CD14-positive monocyte (primary cell): ENCODE results near the gene TMEM30A. TPM values are rescaled to one million over a fixed set of nuclear protein-coding genes. Genes with fewer than 3 reads are reported as not detected.

Experiments
- DNase-seq, 3 donors: peaks; one replicate each; pipeline ENCODE4 v3.0.0-alpha.2; 2011 to 2022
- H2AFZ ChIP-seq: 2 replicates; pipeline ENCODE4 v1.6.0; 2012; ENCODE audit warnings: mild to moderate bottlenecking, low read depth, low read length, inconsistent platforms; ENCODE audit not compliant: insufficient read depth, poor library complexity, severe bottlenecking
- H3K27ac ChIP-seq, 2 donors: 1 replicate in 1 of 2; 2 replicates in 1 of 2; pipeline ENCODE4 v1.5.1; 2012 to 2013; ENCODE audit warnings: low read length in 2 of 2, control low read depth in 1 of 2, inconsistent platforms in 1 of 2, low read depth in 1 of 2, mild to moderate bottlenecking in 1 of 2
- H3K27me3 ChIP-seq, 2 donors: one replicate each; pipeline versions ENCODE4 v1.6.0 to v1.6.1; 2011 to 2013; ENCODE audit warnings: low read length in 2 of 2; ENCODE audit not compliant: control insufficient read depth in 2 of 2, insufficient read depth in 2 of 2
- H3K36me3 ChIP-seq, 2 donors: replicated peaks in 1 of 2; 1 replicate in 1 of 2; 2 replicates in 1 of 2; pipeline versions ENCODE4 v1.5.1 to v1.6.1; 2012 to 2013; ENCODE audit warnings: low read length in 2 of 2, control low read depth in 1 of 2, inconsistent platforms in 1 of 2, mild to moderate bottlenecking in 1 of 2; ENCODE audit not compliant: insufficient read depth in 2 of 2, control insufficient read depth in 1 of 2
- H3K4me1 ChIP-seq, 2 donors: 1 replicate in 1 of 2; 2 replicates in 1 of 2; pipeline versions ENCODE4 v1.5.1 to v1.6.1; 2012 to 2013; ENCODE audit warnings: low read length in 2 of 2, control low read depth in 1 of 2, inconsistent platforms in 1 of 2, mild to moderate bottlenecking in 1 of 2, moderate library complexity in 1 of 2; ENCODE audit not compliant: insufficient read depth in 2 of 2, control insufficient read depth in 1 of 2
- H3K4me2 ChIP-seq: replicated peaks from 2 replicates; pipeline ENCODE3; 2012; ENCODE audit warnings: low read length, moderate library complexity, mild to moderate bottlenecking; ENCODE audit not compliant: poor library complexity, severe bottlenecking; ENCODE audit errors: extremely low read depth
- H3K4me3 ChIP-seq, 3 experiments: fragments of 200-600 bp in 1 of 3; sonication (generic) in 1 of 3; replicated peaks in 1 of 3; 1 replicate in 2 of 3; 2 replicates in 1 of 3; pipeline ENCODE4 v1.5.1; 2011 to 2013; ENCODE audit warnings: low read length in 3 of 3, mild to moderate bottlenecking in 3 of 3, control low read depth in 2 of 3, low read depth in 2 of 3, inconsistent platforms in 1 of 3, moderate library complexity in 1 of 3
- H3K79me2 ChIP-seq: 2 replicates; pipeline ENCODE4 v1.6.0; 2012; ENCODE audit warnings: mild to moderate bottlenecking, control low read depth, inconsistent platforms, low read length, moderate library complexity; ENCODE audit not compliant: insufficient read depth
- H3K9ac ChIP-seq: 2 replicates; pipeline ENCODE4 v1.6.0; 2017; ENCODE audit warnings: low read length, mild to moderate bottlenecking; ENCODE audit not compliant: insufficient read depth, poor library complexity, severe bottlenecking
- H3K9me3 ChIP-seq, 2 donors: replicated peaks in 1 of 2; 1 replicate in 1 of 2; 2 replicates in 1 of 2; pipeline versions ENCODE4 v1.5.1 to v1.6.1; 2012 to 2013; ENCODE audit warnings: low read length in 2 of 2, control low read depth in 1 of 2; ENCODE audit not compliant: control insufficient read depth in 1 of 2, insufficient read depth in 1 of 2
- H4K20me1 ChIP-seq: 2 replicates; pipeline ENCODE4 v1.6.0; 2012; ENCODE audit warnings: mild to moderate bottlenecking, low read length, control low read depth, moderate library complexity; ENCODE audit not compliant: insufficient read depth
- H3K27ac Mint-ChIP-seq, 7 donors: one replicate each; pipeline ENCODE4 v1.8.0; 2020; ENCODE audit warnings: mild to moderate bottlenecking in 7 of 7, mixed read lengths in 7 of 7, moderate library complexity in 6 of 7, inconsistent platforms in 2 of 7
- H3K27me3 Mint-ChIP-seq, 3 donors: one replicate each; pipeline ENCODE4 v1.8.0; 2021 to 2022; ENCODE audit warnings: low read depth in 3 of 3, mild to moderate bottlenecking in 3 of 3, mixed read lengths in 3 of 3, moderate library complexity in 3 of 3, inconsistent platforms in 1 of 3
- H3K36me3 Mint-ChIP-seq, 2 donors: one replicate each; pipeline ENCODE4 v1.8.0; 2020; ENCODE audit warnings: mixed read lengths in 2 of 2, inconsistent platforms in 1 of 2, mild to moderate bottlenecking in 1 of 2
- H3K4me1 Mint-ChIP-seq: one replicate; pipeline ENCODE4 v1.8.0; 2020; ENCODE audit warnings: mild to moderate bottlenecking, mixed read lengths
- H3K4me3 Mint-ChIP-seq, 2 donors: one replicate each; pipeline ENCODE4 v1.8.0; 2020; ENCODE audit warnings: mild to moderate bottlenecking in 2 of 2, mixed read lengths in 2 of 2, moderate library complexity in 1 of 2
- H3K9me3 Mint-ChIP-seq, 7 donors: one replicate each; pipeline ENCODE4 v1.8.0; 2020 to 2022; ENCODE audit warnings: mixed read lengths in 7 of 7, mild to moderate bottlenecking in 6 of 7, moderate library complexity in 6 of 7, inconsistent platforms in 2 of 7
- WGBS: methylation state at CpG from one replicate; pipeline ENCODE4 v1.1.5; 2013; ENCODE audit warnings: missing lambda C conversion rate; ENCODE audit not compliant: insufficient coverage; 5-methylcytosine and 5-hydroxymethylcytosine counted together
- intact Hi-C, 2 donors: fragments of 100-400 bp; cut with micrococcal nuclease; formaldehyde crosslinking; loops; one replicate each; pipeline versions ENCODE4 v1.15.0 to v1.15.1; 2023
- polyA minus RNA-seq: library from RNA; depleted of rRNA, polyadenylated mRNA; stranded (reverse); fragments of >200 nt; gene quantifications from 2 replicates; pipeline ENCODE4 v1.2.3, GENCODE V29; 2012
- polyA plus RNA-seq, 3 donors: library from polyadenylated mRNA; depleted of rRNA in 1 of 3; unstranded in 2 of 3; stranded (reverse) in 1 of 3; fragments of 300-500 nt in 2 of 3; fragments of >200 nt in 1 of 3; fragmentation: Illumina TruSeq in 2 of 3; gene quantifications; 1 replicate in 2 of 3; 2 replicates in 1 of 3; pipeline ENCODE4 v1.2.3, GENCODE V29; 2012 to 2021
- total RNA-seq, 12 experiments: library from RNA in 1 of 12; stranded (reverse) in 1 of 12; fragments of 120-200 nt in 1 of 12; gene quantifications; one replicate each; pipeline ENCODE4 v1.2.4 and lab custom pipeline; 2013 to 2026; ENCODE audit warnings: mixed read lengths in 6 of 12, inconsistent platforms in 1 of 12
- TF ChIP-seq, protein P1 (sequence below): fragments of 200-600 bp; IDR thresholded peaks from one replicate; pipeline ENCODE4 v1.8.0; 2022; ENCODE audit warnings: antibody characterized with exemption, mild to moderate bottlenecking

The TMEM30A gene
- 46.0 TPM for total RNA-seq (2013)
- polyA plus RNA-seq: 100 to 1,000 TPM in 1 of 3 donors, 10 to 100 TPM in 2; 12.2 to 101 (median 70.6) TPM
- polyA minus RNA-seq: 14.7 and 22.3 TPM in 2 replicates
- total RNA-seq (lab: John Stamatoyannopoulos, UW): 166 to 257 (median 195) reads per million in 11 experiments

- intact Hi-C loops: loop anchor here (5.0 to 10.0 kb wide), 3 partner anchors 37 to 320 kb away; partner anchors contain the start of gene SENP6 (in 2 of the 2)
- no peaks in the 10 kb centered on the region for H3K9me3 ChIP-seq
- H3K27ac ChIP-seq: peak within 1 kb of the TSS; percentile 93 to 98
- Mint-ChIP-seq H3K4me1 (peaks cover 47% of the 10 kb centered on the region), H3K4me3 (no peak within 1 kb of the TSS), H3K27ac (no peak within 1 kb of the TSS), H3K27me3 (no peaks in the 10 kb centered on the region), H3K36me3 (peaks cover 2 to 7% of the 10 kb centered on the region in 2 donors), H3K9me3 (no peaks in the 10 kb centered on the region)
- peak; percentile 99 to 100 (median 99) for DNase-seq
- TF ChIP-seq, protein P1, sequence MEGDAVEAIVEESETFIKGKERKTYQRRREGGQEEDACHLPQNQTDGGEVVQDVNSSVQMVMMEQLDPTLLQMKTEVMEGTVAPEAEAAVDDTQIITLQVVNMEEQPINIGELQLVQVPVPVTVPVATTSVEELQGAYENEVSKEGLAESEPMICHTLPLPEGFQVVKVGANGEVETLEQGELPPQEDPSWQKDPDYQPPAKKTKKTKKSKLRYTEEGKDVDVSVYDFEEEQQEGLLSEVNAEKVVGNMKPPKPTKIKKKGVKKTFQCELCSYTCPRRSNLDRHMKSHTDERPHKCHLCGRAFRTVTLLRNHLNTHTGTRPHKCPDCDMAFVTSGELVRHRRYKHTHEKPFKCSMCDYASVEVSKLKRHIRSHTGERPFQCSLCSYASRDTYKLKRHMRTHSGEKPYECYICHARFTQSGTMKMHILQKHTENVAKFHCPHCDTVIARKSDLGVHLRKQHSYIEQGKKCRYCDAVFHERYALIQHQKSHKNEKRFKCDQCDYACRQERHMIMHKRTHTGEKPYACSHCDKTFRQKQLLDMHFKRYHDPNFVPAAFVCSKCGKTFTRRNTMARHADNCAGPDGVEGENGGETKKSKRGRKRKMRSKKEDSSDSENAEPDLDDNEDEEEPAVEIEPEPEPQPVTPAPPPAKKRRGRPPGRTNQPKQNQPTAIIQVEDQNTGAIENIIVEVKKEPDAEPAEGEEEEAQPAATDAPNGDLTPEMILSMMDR: no peak
- no peaks in the 10 kb centered on the region for H3K36me3 ChIP-seq
- peak within 1 kb of the TSS; percentile 95 for H3K4me2 ChIP-seq
- under 1% methylated on average over 50 of the region's 55 CpGs for WGBS
- H3K4me3 ChIP-seq: peak within 1 kb of the TSS; percentile 91 to 100 (median 99)
- peaks cover 17% of the 10 kb centered on the region for H4K20me1 ChIP-seq
- no peaks in the 10 kb centered on the region for H3K27me3 ChIP-seq
- peak within 1 kb of the TSS; percentile 88 for H3K9ac ChIP-seq
- peak within 1 kb of the TSS; percentile 94 for H2AFZ ChIP-seq
- peaks cover 18 to 54% of the 10 kb centered on the region in 2 donors for H3K4me1 ChIP-seq
- peaks cover 71% of the 10 kb centered on the region for H3K79me2 ChIP-seq
Measured at GRCh38 chr6:75284632-75285282, at the start of gene TMEM30A. Gene TMEM30A (minus strand): TSS chr6:75284792. CDS start chr6:75284638, 154 bp downstream.

GRCh38 chr6:75333676-75334200 lies 49.1 kb upstream of the TMEM30A start:
- no peaks in the 10 kb centered on the region for H3K9me3 Mint-ChIP-seq
- H3K4me2 ChIP-seq: no peak overlapping the region
- H3K36me3 ChIP-seq: no peaks in the 10 kb centered on the region
- H3K4me3 ChIP-seq: no peak overlapping the region
- H3K9me3 ChIP-seq: no peaks in the 10 kb centered on the region
- H3K36me3 Mint-ChIP-seq: no peaks in the 10 kb centered on the region
- peaks cover 0 to 9% of the 10 kb centered on the region in 2 donors for H3K27me3 ChIP-seq
- H2AFZ ChIP-seq: no peak overlapping the region
- TF ChIP-seq, protein P1: no peak
- no peaks in the 10 kb centered on the region for H3K4me1 Mint-ChIP-seq
- H3K79me2 ChIP-seq: no peaks in the 10 kb centered on the region
- intact Hi-C loops: no loop called here
- no peak overlapping the region for H3K4me3 Mint-ChIP-seq
- no peaks in the 10 kb centered on the region for H4K20me1 ChIP-seq
- H3K27me3 Mint-ChIP-seq: peaks cover 4 to 10% (median 5%) of the 10 kb centered on the region in 3 donors
- no peak for DNase-seq
- H3K9ac ChIP-seq: no peak overlapping the region
- no peaks in the 10 kb centered on the region for H3K4me1 ChIP-seq
- no peak overlapping the region for H3K27ac Mint-ChIP-seq
- 67% methylated on average over 1 of the region's 2 CpGs for WGBS
- H3K27ac ChIP-seq: no peak overlapping the region
